GM12892 (cell line): ENCODE data around the gene PAPPA.

Source experiments
- POLR2A ChIP-seq: IDR thresholded peaks from 2 replicates; pipeline ENCODE4 v1.6.1; 2011; ENCODE audit warnings: low read depth, low read length, control low read depth
- POLR2AphosphoS5 ChIP-seq: IDR thresholded peaks from 2 replicates; pipeline ENCODE4 v1.6.1; 2011; ENCODE audit warnings: low read depth, low read length, control low read depth

DNA sequence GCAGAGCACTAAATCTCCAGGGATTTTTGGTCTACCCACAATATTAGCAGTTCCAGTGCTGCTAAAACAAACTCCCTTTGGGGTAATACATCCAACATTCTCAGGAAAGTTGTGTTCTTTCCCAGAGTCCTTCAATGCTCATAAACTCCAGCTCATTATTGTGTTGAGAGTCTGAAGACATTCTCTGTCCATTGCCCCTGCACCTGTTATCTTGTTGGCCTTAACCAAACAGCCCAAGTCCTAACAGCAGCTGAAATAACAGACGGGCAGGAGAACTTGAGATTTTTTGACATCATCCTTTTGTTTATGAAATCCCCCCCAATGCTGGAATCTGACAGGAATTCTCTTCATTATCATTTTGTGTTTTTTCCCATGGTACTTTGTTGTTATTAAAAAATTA, 110.8 kb downstream of the PAPPA start:
- TF ChIP-seq POLR2A = no peak
- no peak for TF ChIP-seq POLR2AphosphoS5
